ENCODE measurements around the gene PRUNE2. TPM values are rescaled to one million over a fixed set of nuclear protein-coding genes. Genes with fewer than 3 reads are reported as not detected.
A peak's percentile ranks its signal among the peaks of the same experiment; 100 is the strongest.

The PRUNE2 gene
- total and polyA plus RNA-seq, 2 of the 13 experiments (the other 11 are each of a cell fraction or from before 2014, with no cell fraction given): 0.02 TPM; not detected in 1

DNA sequence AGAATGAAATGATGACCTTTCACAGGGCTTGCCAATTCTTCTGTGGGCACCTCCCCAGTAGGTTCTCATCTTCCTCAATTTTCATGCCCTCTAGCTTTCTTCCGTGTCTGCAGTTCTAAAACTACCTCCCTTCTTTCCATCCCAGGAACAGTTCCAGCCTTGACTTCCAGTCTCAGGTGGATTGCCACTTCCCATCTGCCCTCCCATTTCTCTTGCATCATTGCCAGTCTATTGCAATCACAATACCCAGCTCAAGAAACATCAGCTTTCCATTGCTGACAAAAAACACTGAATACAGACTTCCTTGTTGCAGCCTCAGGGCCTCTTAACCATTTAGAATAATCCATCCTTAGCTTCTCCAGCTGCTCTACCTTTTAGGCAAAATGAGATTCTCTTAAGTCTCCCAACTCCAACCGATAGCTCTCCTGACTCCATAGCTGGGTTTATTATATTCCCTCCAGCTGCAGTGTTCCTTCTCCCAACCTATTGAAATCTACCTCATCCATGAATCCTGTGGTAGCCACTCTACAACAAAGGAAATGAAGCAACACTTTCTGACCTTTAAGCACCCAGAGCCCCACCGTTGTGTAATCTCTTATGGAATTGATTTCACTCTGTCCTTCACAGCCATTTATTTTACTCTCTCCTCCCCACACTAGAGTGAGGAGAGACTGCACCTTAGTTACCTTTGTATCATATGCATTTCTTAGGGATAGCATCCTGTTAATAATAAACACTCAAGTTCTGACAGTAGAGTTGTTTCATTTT is 217.3 kb downstream of the PRUNE2 start (continued):
- TF ChIP-seq SOX6 (IDR thresholded peaks at IDR 0.05) (no peak), SOX6 (CRISPR knock-in tag; IDR thresholded peaks at IDR 0.05) (peak; percentile 88), ZNF10 (CRISPR knock-in tag; IDR thresholded peaks at IDR 0.05; ENCODE audit: borderline replicate concordance, low read depth) (no peak), CEBPG (CRISPR knock-in tag; IDR thresholded peaks at IDR 0.05) (peak; percentile 96), SAP130 (CRISPR knock-in tag; IDR thresholded peaks at IDR 0.05; ENCODE audit: low read depth) (peak; percentile 16; the same call in 1 of the 2 replicates), NCOR1 (IDR thresholded peaks at IDR 0.05; ENCODE audit: borderline replicate concordance, low read length) (peak; percentile 70; the same call in 1 of the 2 replicates), ETV5 (CRISPR knock-in tag; IDR thresholded peaks at IDR 0.05; ENCODE audit: borderline replicate concordance) (peak; percentile 82; the same call in 1 of the 2 replicates), MIER3 (CRISPR knock-in tag; IDR thresholded peaks at IDR 0.05; ENCODE audit: borderline replicate concordance) (peak; percentile 28; the same call in 1 of the 2 replicates), TOE1 (CRISPR knock-in tag; IDR thresholded peaks at IDR 0.05) (no peak), SMYD3 (CRISPR knock-in tag; IDR thresholded peaks at IDR 0.05) (no peak), MEF2D (CRISPR knock-in tag; IDR thresholded peaks at IDR 0.05) (no peak), RARA (CRISPR knock-in tag; IDR thresholded peaks at IDR 0.05) (peak; percentile 55; the same call in 1 of the 2 replicates), SOX5 (CRISPR knock-in tag; IDR thresholded peaks at IDR 0.05; ENCODE audit: borderline replicate concordance) (peak; percentile 90), HOXA3 (CRISPR knock-in tag; IDR thresholded peaks at IDR 0.05) (peak; percentile 39; the same call in 1 of the 2 replicates), ZNF563 (CRISPR knock-in tag; IDR thresholded peaks at IDR 0.05) (no peak), RXRB (CRISPR knock-in tag; IDR thresholded peaks at IDR 0.05; ENCODE audit: borderline replicate concordance) (peak; percentile 79), EP300 (IDR thresholded peaks at IDR 0.05; ENCODE audit: low read depth in 2 of 2, low read length in 2 of 2) (peak; percentile 66 to 71; a peak in 3 of 4 replicates), EP300 (CRISPR knock-in tag; IDR thresholded peaks at IDR 0.05; ENCODE audit: borderline replicate concordance) (no peak), MXI1 (IDR thresholded peaks at IDR 0.05; ENCODE audit: borderline replicate concordance, low read depth, low read length) (no peak), TRIM24 (CRISPR knock-in tag; IDR thresholded peaks at IDR 0.05) (peak; percentile 86), REPIN1 (CRISPR knock-in tag; IDR thresholded peaks at IDR 0.05; ENCODE audit: borderline replicate concordance, low read depth) (peak; percentile 43; the same call in 1 of the 2 replicates), HNF4G (IDR thresholded peaks at IDR 0.05; ENCODE audit: borderline replicate concordance, low read depth, low read length) (peak; percentile 70), HNF4G (CRISPR knock-in tag; IDR thresholded peaks at IDR 0.05; ENCODE audit: borderline replicate concordance, low read depth) (no peak), NR2F2 (IDR thresholded peaks at IDR 0.05; ENCODE audit: borderline replicate concordance, low read depth) (peak; percentile 76), NONO (IDR thresholded peaks at IDR 0.05) (no peak), NONO (CRISPR knock-in tag; conservative IDR thresholded peaks at IDR 0.05) (0 out of 2 replicates have a peak, but pooled peaks have one; percentile 31), MXD4 (CRISPR knock-in tag; IDR thresholded peaks at IDR 0.05) (no peak), FOXO1 (CRISPR knock-in tag; IDR thresholded peaks at IDR 0.05) (peak; percentile 16; the same call in 1 of the 2 replicates), CHCHD3 (CRISPR knock-in tag; IDR thresholded peaks at IDR 0.05) (no peak)
- TF ChIP-seq, protein P1, sequence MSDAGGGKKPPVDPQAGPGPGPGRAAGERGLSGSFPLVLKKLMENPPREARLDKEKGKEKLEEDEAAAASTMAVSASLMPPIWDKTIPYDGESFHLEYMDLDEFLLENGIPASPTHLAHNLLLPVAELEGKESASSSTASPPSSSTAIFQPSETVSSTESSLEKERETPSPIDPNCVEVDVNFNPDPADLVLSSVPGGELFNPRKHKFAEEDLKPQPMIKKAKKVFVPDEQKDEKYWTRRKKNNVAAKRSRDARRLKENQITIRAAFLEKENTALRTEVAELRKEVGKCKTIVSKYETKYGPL (CRISPR knock-in tag; IDR thresholded peaks at IDR 0.05): peak; percentile 84

Data from HepG2 (cell line).